ENCODE measurements around the gene SRGAP3.

- TF ChIP-seq CTCF (IDR thresholded peaks at IDR 0.05), result no peak
- TF ChIP-seq POLR2A (IDR thresholded peaks at IDR 0.05), result no peak
These were observed 7.5 kb downstream of the SRGAP3 start for GRCh38 chr3:9241956-9242355.

Data from uterus (tissue), 2 donors.